Measurements from ENCODE around the gene KRT38. TPM values are rescaled to one million over a fixed set of nuclear protein-coding genes. Genes with fewer than 3 reads are reported as not detected.
"Not testable (repeated sequence)": the region's sequence is repeated elsewhere in the genome, so short reads cannot be mapped to it uniquely, and the experiment has no call there.

The KRT38 gene
- total RNA-seq, 1 experiment from 2014 or later, result not detected

- Histone ChIP-seq H3K27ac (ENCODE audit: insufficient read length, low read depth, low read length) (no peak overlapping the region), H2AFZ (ENCODE audit: low read length) (no peak overlapping the region), H4K91ac (ENCODE audit: insufficient read length, low read depth, low read length) (no peak overlapping the region), H4K8ac (replicated peaks; ENCODE audit: insufficient read length, low read depth, low read length) (no peak overlapping the region), H3T11ph (ENCODE audit: low read length) (no peak overlapping the region), H3K9me3 (ENCODE audit: control insufficient read depth, low read depth, low read length) (no peaks in the 10 kb centered on the region), H3K79me1 (ENCODE audit: insufficient read depth, low read depth, low read length, poor library complexity, severe bottlenecking) (no peaks in the 10 kb centered on the region), H3K18ac (ENCODE audit: insufficient read length, low read depth, low read length) (no peak overlapping the region), H2BK5ac (ENCODE audit: insufficient read length, low read length) (no peak overlapping the region), H2BK15ac (ENCODE audit: low read depth, low read length) (no peak overlapping the region), H3K79me2 (ENCODE audit: insufficient read depth, low read length) (no peaks in the 10 kb centered on the region), H3K14ac (ENCODE audit: insufficient read depth, low read length) (no peak overlapping the region), H2BK20ac (ENCODE audit: low read depth, low read length, poor library complexity, severe bottlenecking) (no peak overlapping the region), H3K23ac (ENCODE audit: insufficient read length, low read depth, low read length) (no peak overlapping the region), H3K4me2 (ENCODE audit: insufficient read depth, insufficient read length, low read length) (no peak overlapping the region), H2AK5ac (ENCODE audit: insufficient read length, low read length) (no peak overlapping the region), H4K20me1 (ENCODE audit: control insufficient read depth, insufficient read depth, insufficient read length) (no peaks in the 10 kb centered on the region), H2BK120ac (ENCODE audit: low read depth, low read length, poor library complexity, severe bottlenecking) (no peak overlapping the region), H3K4ac (ENCODE audit: low read depth, low read length) (no peak overlapping the region), H4K5ac (ENCODE audit: insufficient read length, low read depth, low read length) (no peak overlapping the region), H3K4me1 (ENCODE audit: insufficient read depth, low read length) (no peaks in the 10 kb centered on the region), H3K23me2 (ENCODE audit: insufficient read length, low read depth, low read length, poor library complexity, severe bottlenecking) (no peaks in the 10 kb centered on the region), H2BK12ac (ENCODE audit: insufficient read length, low read depth, low read length) (no peak overlapping the region), H3K9ac (ENCODE audit: extremely low read depth, insufficient read length, low read length) (no peak overlapping the region), H3K27me3 (ENCODE audit: insufficient read depth, low read length) (no peaks in the 10 kb centered on the region), H3K56ac (ENCODE audit: insufficient read length, low read depth, low read length) (no peak overlapping the region)
- no CpG with 5 or more reads among the region's 4 CpGs for WGBS (ENCODE audit: extremely low coverage, insufficient read length, low lambda C conversion rate)
- Mint-ChIP-seq H3K27ac (no peak overlapping the region), H3K4me3 (no peak overlapping the region), H3K9me3 (no peaks in the 10 kb centered on the region), H3K36me3 (ENCODE audit: insufficient read depth in 1 of 3, low read depth in 3 of 3) (no peaks in the 10 kb centered on the region), H3K4me1 (peaks cover 5 to 7% of the 10 kb centered on the region in 2 experiments), H3K27me3 (ENCODE audit: low read depth) (no peaks in the 10 kb centered on the region; the same call in 1 of the 2 replicates)
- TF ChIP-seq CTCF (conservative IDR thresholded peaks at IDR 0.05), result no peak
- DNase-seq, result no peak
Measured at GRCh38 chr17:41433586-41433985, 7.2 kb downstream of the KRT38 start.

- H3K18ac ChIP-seq (ENCODE audit: insufficient read length, low read depth, low read length); H2AFZ ChIP-seq (ENCODE audit: low read length): not testable (repeated sequence)
Measured at GRCh38 chr17:41430376-41430775, 10.4 kb downstream of the KRT38 start.

More at GRCh38 chr17:41430376-41430775, 10.4 kb downstream of the KRT38 start:
- H2BK15ac ChIP-seq (ENCODE audit: low read depth, low read length); H3K9me3 Mint-ChIP-seq; H3K27me3 Mint-ChIP-seq (ENCODE audit: low read depth); H4K20me1 ChIP-seq (ENCODE audit: control insufficient read depth, insufficient read depth, insufficient read length); H2BK20ac ChIP-seq (ENCODE audit: low read depth, low read length, poor library complexity, severe bottlenecking); H3K79me2 ChIP-seq (ENCODE audit: insufficient read depth, low read length); H3K4ac ChIP-seq (ENCODE audit: low read depth, low read length); H3K36me3 Mint-ChIP-seq (ENCODE audit: insufficient read depth in 1 of 3, low read depth in 3 of 3); H3K56ac ChIP-seq (ENCODE audit: insufficient read length, low read depth, low read length); H3K23me2 ChIP-seq (ENCODE audit: insufficient read length, low read depth, low read length, poor library complexity, severe bottlenecking); H3K27ac Mint-ChIP-seq; H2BK5ac ChIP-seq (ENCODE audit: insufficient read length, low read length); H3K14ac ChIP-seq (ENCODE audit: insufficient read depth, low read length); DNase-seq; H3K4me3 Mint-ChIP-seq; H3T11ph ChIP-seq (ENCODE audit: low read length); H2AK5ac ChIP-seq (ENCODE audit: insufficient read length, low read length); H3K79me1 ChIP-seq (ENCODE audit: insufficient read depth, low read depth, low read length, poor library complexity, severe bottlenecking); H3K27ac ChIP-seq (ENCODE audit: insufficient read length, low read depth, low read length); H3K27me3 ChIP-seq (ENCODE audit: insufficient read depth, low read length); H3K4me1 ChIP-seq (ENCODE audit: insufficient read depth, low read length); H3K9ac ChIP-seq (ENCODE audit: extremely low read depth, insufficient read length, low read length); H4K5ac ChIP-seq (ENCODE audit: insufficient read length, low read depth, low read length); H4K91ac ChIP-seq (ENCODE audit: insufficient read length, low read depth, low read length); H4K8ac ChIP-seq (replicated peaks; ENCODE audit: insufficient read length, low read depth, low read length); H3K23ac ChIP-seq (ENCODE audit: insufficient read length, low read depth, low read length); H3K4me2 ChIP-seq (ENCODE audit: insufficient read depth, insufficient read length, low read length); H2BK120ac ChIP-seq (ENCODE audit: low read depth, low read length, poor library complexity, severe bottlenecking); H3K9me3 ChIP-seq (ENCODE audit: control insufficient read depth, low read depth, low read length); H2BK12ac ChIP-seq (ENCODE audit: insufficient read length, low read depth, low read length): not testable (repeated sequence)
- WGBS (ENCODE audit: extremely low coverage, insufficient read length, low lambda C conversion rate), result no CpG with 5 or more reads among the region's 9 CpGs
- peaks cover 9 to 11% of the 10 kb centered on the region in 2 experiments for H3K4me1 Mint-ChIP-seq

Data from H9 (cell line).